Endothelial cell of umbilical vein (primary cell): Measurements from ENCODE around the gene DGCR6L.

Experiments
- CTCF ChIP-seq, 2 donors: IDR thresholded peaks; 1 replicate in 1 of 2; 2 replicates in 1 of 2; pipeline ENCODE4 v1.5.1; 2011; ENCODE audit warnings: low read length in 2 of 2, mild to moderate bottlenecking in 2 of 2, moderate library complexity in 2 of 2, control low read depth in 1 of 2, inconsistent platforms in 1 of 2, low read depth in 1 of 2; ENCODE audit not compliant: insufficient read depth in 1 of 2; ENCODE audit errors: extremely low read depth in 1 of 2
- EZH2 ChIP-seq: IDR thresholded peaks from 2 replicates; pipeline ENCODE4 v1.6.1; 2012; ENCODE audit warnings: borderline replicate concordance, low read depth, mild to moderate bottlenecking, moderate library complexity, low read length, inconsistent platforms; ENCODE audit not compliant: severe bottlenecking
- FOS ChIP-seq: IDR thresholded peaks from 2 replicates; pipeline ENCODE4 v1.6.1; 2011; ENCODE audit warnings: mild to moderate bottlenecking, low read length, moderate library complexity, borderline replicate concordance; ENCODE audit not compliant: insufficient read depth
- GATA2 ChIP-seq: IDR thresholded peaks from 2 replicates; pipeline ENCODE4 v1.7.0; 2011; ENCODE audit warnings: low read depth, mild to moderate bottlenecking, moderate library complexity, mixed read lengths, low read length; ENCODE audit not compliant: insufficient read length, insufficient read depth
- POLR2A ChIP-seq: IDR thresholded peaks from 2 replicates; pipeline ENCODE4 v1.6.1; 2012; ENCODE audit warnings: low read depth, mild to moderate bottlenecking, control low read depth, low read length
- POLR2AphosphoS5 ChIP-seq: IDR thresholded peaks from 2 replicates; pipeline ENCODE4 v1.6.1; 2012; ENCODE audit warnings: low read depth, mild to moderate bottlenecking, control low read depth, low read length, moderate library complexity; ENCODE audit not compliant: insufficient read depth

- TF ChIP-seq CTCF (IDR thresholded peaks at IDR 0.05; ENCODE audit: extremely low read depth in 1 of 2, insufficient read depth in 1 of 2, low read depth in 1 of 2, low read length in 2 of 2) (no peak), POLR2AphosphoS5 (no peak), FOS (no peak), POLR2A (no peak), EZH2 (peak; percentile 44), GATA2 (no peak)
Measured at GRCh38 chr22:20298803-20299745, 20.8 kb downstream of the DGCR6L start.
